T-helper 2 cell treated with Interferon-gamma antibody and Interleukin-4, amounts not matched to agents 5 μg/mL and 100 μg/mL, for 36 hours (primary cell): ENCODE data around the gene KIRREL3.

Source experiments
- DNase-seq: peaks from one replicate; pipeline ENCODE4 v3.0.0; 2021; ENCODE audit warnings: low spot score
- H3K27ac Mint-ChIP-seq: one replicate; pipeline ENCODE4 v1.8.0; 2021; ENCODE audit warnings: mild to moderate bottlenecking, mixed read lengths
- H3K27me3 Mint-ChIP-seq: one replicate; pipeline ENCODE4 v1.8.0; 2021; ENCODE audit warnings: low read depth, mixed read lengths
- H3K36me3 Mint-ChIP-seq: one replicate; pipeline ENCODE4 v1.8.0; 2021; ENCODE audit warnings: low read depth, mixed read lengths
- H3K4me1 Mint-ChIP-seq: one replicate; pipeline ENCODE4 v1.8.0; 2021; ENCODE audit warnings: low read depth, mixed read lengths
- H3K4me3 Mint-ChIP-seq: one replicate; pipeline ENCODE4 v1.8.0; 2022; ENCODE audit warnings: mild to moderate bottlenecking, moderate library complexity, mixed read lengths
- H3K9me3 Mint-ChIP-seq: one replicate; pipeline ENCODE4 v1.8.0; 2021; ENCODE audit warnings: mixed read lengths

The KIRREL3 gene

DNA sequence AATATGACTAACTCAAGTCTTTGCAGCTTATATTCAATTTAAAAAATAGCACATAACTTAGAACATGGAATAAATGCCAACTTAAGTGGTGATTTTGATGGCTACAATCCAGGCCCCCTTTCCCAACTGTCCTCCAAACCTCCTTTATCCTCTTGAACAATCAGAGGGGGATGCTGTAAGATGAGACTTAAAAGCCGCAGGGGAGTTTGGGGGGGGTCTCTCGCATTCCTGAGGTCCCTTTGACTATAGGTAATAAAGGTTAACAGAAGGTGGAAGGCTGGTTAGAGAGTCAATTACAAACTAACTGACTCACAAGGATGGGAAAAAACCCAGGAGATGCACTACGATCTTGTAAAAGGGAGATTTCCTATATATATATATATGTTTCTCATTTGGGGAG lies 101.8 kb downstream of the KIRREL3 start:
- Mint-ChIP-seq H3K4me1 (peaks cover 3% of the 10 kb centered on the region), H3K27me3 (peaks cover 7% of the 10 kb centered on the region), H3K36me3 (no peaks in the 10 kb centered on the region), H3K27ac (no peak overlapping the region), H3K4me3 (no peak overlapping the region), H3K9me3 (peaks cover 19% of the 10 kb centered on the region)
- no peak for DNase-seq

GRCh38 chr11:126897430-126897829 lies 103.1 kb downstream of the KIRREL3 start:
- no peak overlapping the region for H3K4me3 Mint-ChIP-seq
- peaks cover 7% of the 10 kb centered on the region for H3K4me1 Mint-ChIP-seq
- no peaks in the 10 kb centered on the region for H3K36me3 Mint-ChIP-seq
- peaks cover 19% of the 10 kb centered on the region for H3K9me3 Mint-ChIP-seq
- peaks cover 7% of the 10 kb centered on the region for H3K27me3 Mint-ChIP-seq
- no peak for DNase-seq
- no peak overlapping the region for H3K27ac Mint-ChIP-seq

- Mint-ChIP-seq H3K9me3 (peaks cover 19% of the 10 kb centered on the region), H3K4me1 (peaks cover 7% of the 10 kb centered on the region), H3K4me3 (no peak overlapping the region), H3K27me3 (peaks cover 5% of the 10 kb centered on the region), H3K36me3 (no peaks in the 10 kb centered on the region), H3K27ac (no peak overlapping the region)
- DNase-seq = no peak
Observed at GRCh38 chr11:126896025-126896424, 104.5 kb downstream of the KIRREL3 start.

DNA sequence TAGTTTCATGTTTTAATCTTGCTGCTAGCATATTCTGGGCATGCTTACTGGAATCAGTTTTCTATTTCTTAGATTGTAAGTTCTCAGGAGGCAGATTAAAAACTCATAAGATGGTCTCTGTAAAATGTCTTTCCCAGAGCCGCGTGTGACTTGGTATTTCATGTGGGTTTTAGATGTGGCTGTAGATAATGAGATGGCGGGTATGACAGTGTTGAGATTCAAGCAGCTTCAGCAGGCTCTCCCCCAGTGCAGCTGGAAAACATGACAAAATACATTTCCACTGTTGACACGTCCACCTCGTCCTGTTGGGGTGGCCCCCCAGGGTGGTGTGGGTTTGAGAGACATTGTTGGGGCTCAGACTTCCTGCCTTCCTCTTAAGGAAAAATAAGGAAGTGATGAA lies 106.8 kb downstream of the KIRREL3 start:
- Mint-ChIP-seq H3K36me3 (no peaks in the 10 kb centered on the region), H3K9me3 (peaks cover 19% of the 10 kb centered on the region), H3K27ac (no peak overlapping the region), H3K27me3 (no peaks in the 10 kb centered on the region), H3K4me3 (no peak overlapping the region), H3K4me1 (peaks cover 7% of the 10 kb centered on the region)
- peak; percentile 32 for DNase-seq

- Mint-ChIP-seq H3K27me3 (no peaks in the 10 kb centered on the region), H3K27ac (no peak overlapping the region), H3K4me3 (no peak overlapping the region), H3K4me1 (peaks cover 7% of the 10 kb centered on the region), H3K36me3 (no peaks in the 10 kb centered on the region), H3K9me3 (peaks cover 11% of the 10 kb centered on the region)
- DNase-seq = no peak
Observed at GRCh38 chr11:126892756-126893155, 107.8 kb downstream of the KIRREL3 start.

DNA sequence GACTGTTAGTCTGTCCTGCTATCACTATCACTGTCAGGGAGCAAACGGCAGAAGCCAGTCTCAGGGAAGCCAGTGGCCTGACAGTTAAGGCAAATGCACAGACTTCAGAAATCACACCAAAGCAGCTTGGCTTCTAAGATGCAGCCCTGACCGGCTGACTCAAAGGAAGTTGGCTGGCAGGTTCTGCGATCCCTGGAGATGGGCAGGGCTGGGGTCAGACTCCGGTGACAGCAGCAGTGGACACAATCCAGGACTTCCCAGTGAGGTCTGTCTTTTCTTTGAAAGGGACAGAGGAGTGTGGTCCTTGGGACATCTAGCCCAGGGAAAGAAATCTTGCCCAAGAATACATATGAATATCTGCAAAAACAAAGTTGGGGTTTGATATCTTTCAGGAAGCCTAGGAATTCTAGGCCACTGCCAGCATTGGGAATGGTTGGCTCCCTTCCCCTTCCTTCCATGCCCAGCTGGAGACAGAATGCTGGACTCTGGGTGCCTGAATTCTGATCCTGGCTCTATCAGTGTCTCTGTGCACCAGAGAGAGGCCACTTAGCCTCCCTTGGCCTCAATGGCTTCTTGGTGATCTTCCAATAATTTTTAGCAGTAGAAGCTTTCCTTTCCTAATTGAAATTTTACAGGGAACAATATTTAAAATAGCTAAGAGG lies 108.9 kb downstream of the KIRREL3 start:
- Mint-ChIP-seq H3K4me3 (no peak overlapping the region), H3K4me1 (peaks cover 7% of the 10 kb centered on the region), H3K27me3 (no peaks in the 10 kb centered on the region), H3K9me3 (peaks cover 5% of the 10 kb centered on the region), H3K36me3 (no peaks in the 10 kb centered on the region), H3K27ac (no peak overlapping the region)
- no peak for DNase-seq

- Mint-ChIP-seq H3K4me1 (peaks cover 7% of the 10 kb centered on the region), H3K4me3 (no peak overlapping the region), H3K27ac (no peak overlapping the region), H3K27me3 (peaks cover 2% of the 10 kb centered on the region), H3K9me3 (no peaks in the 10 kb centered on the region), H3K36me3 (no peaks in the 10 kb centered on the region)
- DNase-seq = no peak
Observed at GRCh38 chr11:126890561-126890960, 110.0 kb downstream of the KIRREL3 start.

DNA sequence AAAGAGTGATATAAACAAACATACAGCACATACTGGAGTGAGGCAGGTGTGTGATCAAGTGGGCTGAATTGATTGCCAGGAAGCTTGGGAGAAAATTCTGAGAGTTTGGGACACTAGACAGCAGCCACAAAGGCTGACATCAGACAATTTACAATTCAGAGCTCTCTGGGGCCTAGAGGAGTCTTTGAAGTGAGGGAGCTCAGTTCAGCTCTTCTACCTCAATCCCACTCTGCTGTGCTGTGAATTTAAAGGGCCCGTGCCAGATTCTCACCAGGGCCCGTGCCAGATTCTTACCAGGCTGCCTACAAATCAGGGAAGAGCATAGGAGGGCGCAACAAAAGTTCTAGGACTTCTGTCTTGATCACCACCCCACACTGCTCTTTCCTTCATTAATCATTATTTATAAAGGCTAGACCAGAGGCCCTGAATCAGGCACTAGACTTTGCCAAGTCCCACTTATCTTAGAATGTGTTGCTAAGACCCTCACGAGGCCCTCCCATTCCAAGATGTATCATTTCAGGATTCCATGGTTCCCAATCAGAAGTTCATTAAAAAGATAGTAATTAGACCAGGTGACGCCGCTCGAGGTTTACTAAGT lies 112.4 kb downstream of the KIRREL3 start:
- DNase-seq = no peak
- peaks cover 2% of the 10 kb centered on the region for H3K27me3 Mint-ChIP-seq
- H3K9me3 Mint-ChIP-seq = no peaks in the 10 kb centered on the region
- H3K27ac Mint-ChIP-seq = no peak overlapping the region
- no peaks in the 10 kb centered on the region for H3K4me1 Mint-ChIP-seq
- no peaks in the 10 kb centered on the region for H3K36me3 Mint-ChIP-seq
- no peak overlapping the region for H3K4me3 Mint-ChIP-seq

- Mint-ChIP-seq H3K36me3 (no peaks in the 10 kb centered on the region), H3K9me3 (no peaks in the 10 kb centered on the region), H3K4me3 (no peak overlapping the region), H3K27me3 (peaks cover 2% of the 10 kb centered on the region), H3K4me1 (no peaks in the 10 kb centered on the region), H3K27ac (no peak overlapping the region)
- no peak for DNase-seq
Observed at GRCh38 chr11:126886636-126887035, 113.9 kb downstream of the KIRREL3 start.

DNA sequence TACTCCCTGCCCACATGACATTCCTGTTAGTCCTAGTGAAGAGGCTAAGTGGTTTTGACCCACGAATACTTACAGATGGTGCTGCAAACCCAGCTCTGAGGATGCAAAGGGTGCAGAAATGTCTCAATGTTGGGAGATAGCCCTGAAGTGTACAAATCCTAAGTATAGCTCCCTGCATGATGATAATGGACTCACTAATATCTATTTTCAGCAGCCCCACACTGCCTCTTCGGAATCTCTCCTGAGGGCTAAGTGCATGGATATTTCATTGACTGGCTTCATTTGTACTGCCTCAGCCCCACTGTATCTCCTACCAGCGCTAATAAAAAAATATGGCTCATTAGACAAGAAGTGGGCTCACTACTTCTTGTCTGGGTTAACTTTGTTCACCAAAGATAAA lies 114.5 kb downstream of the KIRREL3 start:
- DNase-seq = no peak
- Mint-ChIP-seq H3K27ac (no peak overlapping the region), H3K36me3 (no peaks in the 10 kb centered on the region), H3K9me3 (no peaks in the 10 kb centered on the region), H3K27me3 (peaks cover 2% of the 10 kb centered on the region), H3K4me3 (no peak overlapping the region), H3K4me1 (no peaks in the 10 kb centered on the region)

DNA sequence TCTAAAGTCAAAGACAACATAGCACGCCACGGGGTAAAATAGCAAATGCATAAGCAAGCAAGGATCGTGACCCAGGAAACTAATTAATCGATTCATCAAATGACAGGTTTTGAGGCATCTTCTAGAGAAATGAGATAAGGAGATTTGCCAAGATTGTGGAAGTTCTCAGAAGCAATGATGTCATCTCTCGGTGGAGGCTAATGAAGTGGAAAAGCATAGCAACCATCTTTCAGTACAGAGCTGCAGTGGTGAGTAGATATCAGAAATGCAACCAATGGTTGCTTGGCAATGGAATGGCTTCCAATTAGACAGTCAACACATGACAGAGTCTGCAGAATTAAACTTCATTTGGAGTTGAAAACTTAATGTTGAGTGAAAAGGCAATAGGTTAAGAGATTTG lies 116.0 kb downstream of the KIRREL3 start:
- Mint-ChIP-seq H3K27ac (no peak overlapping the region), H3K36me3 (no peaks in the 10 kb centered on the region), H3K4me3 (no peak overlapping the region), H3K4me1 (no peaks in the 10 kb centered on the region), H3K27me3 (peaks cover 2% of the 10 kb centered on the region), H3K9me3 (no peaks in the 10 kb centered on the region)
- no peak for DNase-seq

DNA sequence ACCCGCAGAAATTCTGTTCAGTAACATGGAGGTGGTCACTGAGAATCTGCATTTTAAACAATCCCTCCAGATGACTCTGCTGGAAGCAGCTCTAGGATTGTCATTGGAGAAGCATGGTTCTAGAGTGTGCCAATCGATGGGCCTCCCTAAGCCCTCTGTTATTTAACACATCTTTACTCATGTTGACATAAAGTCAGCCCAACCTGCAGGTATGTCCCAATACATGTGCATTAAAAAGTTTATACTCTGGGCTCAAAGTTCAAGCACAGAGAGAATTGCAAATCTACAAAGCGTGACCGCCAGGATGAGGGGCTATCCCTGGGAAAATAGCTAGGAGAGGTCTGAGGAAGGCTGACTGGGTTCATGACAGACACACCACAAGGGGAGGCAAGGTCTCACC lies 116.4 kb downstream of the KIRREL3 start:
- Mint-ChIP-seq H3K27ac (no peak overlapping the region), H3K27me3 (peaks cover 2% of the 10 kb centered on the region), H3K4me1 (no peaks in the 10 kb centered on the region), H3K36me3 (no peaks in the 10 kb centered on the region), H3K9me3 (no peaks in the 10 kb centered on the region), H3K4me3 (no peak overlapping the region)
- DNase-seq = no peak

GRCh38 chr11:126880872-126881271 lies 119.7 kb downstream of the KIRREL3 start:
- Mint-ChIP-seq H3K9me3 (no peaks in the 10 kb centered on the region), H3K27me3 (peaks cover 8% of the 10 kb centered on the region), H3K4me3 (no peak overlapping the region), H3K27ac (no peak overlapping the region), H3K4me1 (no peaks in the 10 kb centered on the region), H3K36me3 (no peaks in the 10 kb centered on the region)
- no peak for DNase-seq

GRCh38 chr11:126879516-126879915 lies 121.1 kb downstream of the KIRREL3 start:
- Mint-ChIP-seq H3K4me3 (no peak overlapping the region), H3K9me3 (no peaks in the 10 kb centered on the region), H3K36me3 (no peaks in the 10 kb centered on the region), H3K27me3 (peaks cover 7% of the 10 kb centered on the region), H3K27ac (no peak overlapping the region), H3K4me1 (no peaks in the 10 kb centered on the region)
- DNase-seq = no peak
